OCI-LY3 (cell line): Measurements from ENCODE around the gene NAA10.

ENCODE experiments used
- H2AFZ ChIP-seq: fragments of 200-600, 300-600 bp; shearing (Covaris generic); 2 replicates; pipeline ENCODE4 v1.6.0; 2014; ENCODE audit warnings: antibody characterized with exemption, low read depth, low read length
- H3K27ac ChIP-seq: fragments of 200-600, 300-600 bp; sonication (generic); 2 replicates; pipeline ENCODE4 v1.5.1; 2014; ENCODE audit warnings: mild to moderate bottlenecking, low read length, moderate library complexity, mixed read lengths
- H3K27me3 ChIP-seq: fragments of 200-600, 300-600 bp; sonication (generic); 2 replicates; pipeline ENCODE4 v1.6.1; 2014; ENCODE audit warnings: low read depth, low read length, mixed read lengths
- H3K36me3 ChIP-seq: fragments of 200-600, 300-600 bp; sonication (generic); replicated peaks from 2 replicates; pipeline ENCODE3; 2014; ENCODE audit warnings: low read depth, low read length, mixed read lengths
- H3K4me1 ChIP-seq: fragments of 300-600, 200-600 bp; sonication (generic); 2 replicates; pipeline ENCODE4 v1.6.1; 2014; ENCODE audit warnings: low read length, mixed read lengths
- H3K4me2 ChIP-seq: fragments of 200-600, 300-600 bp; sonication (generic); 2 replicates; pipeline ENCODE4 v1.6.1; 2014; ENCODE audit warnings: low read length, mixed read lengths
- H3K4me3 ChIP-seq: fragments of 300-600, 200-600 bp; sonication (generic); 2 replicates; pipeline ENCODE4 v1.5.1; 2014; ENCODE audit warnings: antibody characterized with exemption, mild to moderate bottlenecking, low read length, moderate library complexity
- H3K79me2 ChIP-seq: fragments of 300-600, 200-600 bp; shearing (Covaris generic); 2 replicates; pipeline ENCODE4 v1.6.1; 2014; ENCODE audit warnings: mild to moderate bottlenecking, low read length, mixed read lengths
- H3K9ac ChIP-seq: fragments of 300-600, 200-600 bp; shearing (Covaris generic); 2 replicates; pipeline ENCODE4 v1.6.0; 2014; ENCODE audit warnings: mild to moderate bottlenecking, low read length, moderate library complexity
- H3K9me3 ChIP-seq: fragments of 200-600, 300-600 bp; shearing (Covaris generic); 2 replicates; pipeline ENCODE4 v1.6.1; 2014; ENCODE audit warnings: low read length, mixed read lengths; ENCODE audit not compliant: insufficient read depth
- H4K20me1 ChIP-seq: fragments of 200-600, 300-600 bp; sonication (generic); 2 replicates; pipeline ENCODE4 v1.6.1; 2016; ENCODE audit warnings: low read length, mixed read lengths; ENCODE audit not compliant: insufficient read depth
- CTCF ChIP-seq: fragments of 200-600, 300-600 bp; sonication (generic); IDR thresholded peaks from 2 replicates; pipeline ENCODE4 v1.5.1; 2014; ENCODE audit warnings: antibody characterized with exemption, low read length, low read depth
- EZH2phosphoT487 ChIP-seq: fragments of 200-600 bp; shearing (Covaris generic); IDR thresholded peaks from 2 replicates; pipeline ENCODE4 v1.6.1; 2018; ENCODE audit warnings: antibody characterized with exemption, mixed run types, low read depth

NAA10 gene

GRCh38 chrX:153941336-153942252 is 6.8 kb upstream of the NAA10 start:
- H3K4me1 ChIP-seq = peaks cover 4% of the 10 kb centered on the region; the same call in 1 of the 2 replicates
- no peaks in the 10 kb centered on the region for H4K20me1 ChIP-seq
- H3K27ac ChIP-seq = no peak overlapping the region
- no peak overlapping the region for H2AFZ ChIP-seq
- H3K9me3 ChIP-seq = no peaks in the 10 kb centered on the region
- TF ChIP-seq CTCF (no peak), EZH2phosphoT487 (no peak)
- H3K4me3 ChIP-seq = no peak overlapping the region
- no peak overlapping the region for H3K9ac ChIP-seq
- H3K36me3 ChIP-seq = no peaks in the 10 kb centered on the region
- H3K27me3 ChIP-seq = no peaks in the 10 kb centered on the region
- H3K79me2 ChIP-seq = no peaks in the 10 kb centered on the region
- no peak overlapping the region for H3K4me2 ChIP-seq

- no peak for TF ChIP-seq EZH2phosphoT487
- no peak for TF ChIP-seq CTCF
- H2AFZ ChIP-seq = no peak overlapping the region
- H3K4me1 ChIP-seq = no peaks in the 10 kb centered on the region
- no peaks in the 10 kb centered on the region for H4K20me1 ChIP-seq
- H3K4me3 ChIP-seq = no peak overlapping the region
- no peak overlapping the region for H3K9ac ChIP-seq
- no peaks in the 10 kb centered on the region for H3K36me3 ChIP-seq
- no peak overlapping the region for H3K4me2 ChIP-seq
- peaks cover 6% of the 10 kb centered on the region for H3K79me2 ChIP-seq
- H3K9me3 ChIP-seq = no peaks in the 10 kb centered on the region
- no peaks in the 10 kb centered on the region for H3K27me3 ChIP-seq
- no peak overlapping the region for H3K27ac ChIP-seq
Observed at GRCh38 chrX:153939573-153939972, 4.7 kb upstream of the NAA10 start.

GRCh38 chrX:153938226-153938786 is 3.5 kb upstream of the NAA10 start:
- no peak overlapping the region for H3K27ac ChIP-seq
- no peak overlapping the region for H3K4me2 ChIP-seq
- H3K36me3 ChIP-seq = no peaks in the 10 kb centered on the region

More at GRCh38 chrX:153938226-153938786, 3.5 kb upstream of the NAA10 start:
- peaks cover 4% of the 10 kb centered on the region for H3K4me1 ChIP-seq
- H4K20me1 ChIP-seq = no peaks in the 10 kb centered on the region
- no peak overlapping the region for H2AFZ ChIP-seq
- TF ChIP-seq CTCF (no peak), EZH2phosphoT487 (no peak)
- H3K9ac ChIP-seq = no peak overlapping the region
- H3K27me3 ChIP-seq = no peaks in the 10 kb centered on the region
- no peak overlapping the region for H3K4me3 ChIP-seq
- H3K9me3 ChIP-seq = no peaks in the 10 kb centered on the region
- peaks cover 19% of the 10 kb centered on the region for H3K79me2 ChIP-seq
